Endothelial cell of umbilical vein (primary cell): ENCODE data around the gene CTSD. TPM values are rescaled to one million over a fixed set of nuclear protein-coding genes. Genes with fewer than 3 reads are reported as not detected.

Experiments
- BruUV-seq: library from RNA; stranded (reverse); fragments of 400-500 nt; replicated peaks from 2 replicates; lab custom pipeline; 2021; lab: Mats Ljungman, UMichigan
- CTCF ChIA-PET: fragments of 300-600, 350-600 bp; sonication (Branson Sonifier 250); formaldehyde crosslinking; loops from one replicate; lab custom pipeline; 2021; ENCODE audit warnings: antibody characterized with exemption, inconsistent platforms; lab: Charles Lee
- POLR2A ChIA-PET: fragments of 300-600, 350-600 bp; sonication (Branson Sonifier 250); formaldehyde crosslinking; loops from one replicate; lab custom pipeline; 2021; ENCODE audit warnings: antibody characterized with exemption, inconsistent platforms; lab: Charles Lee
- DNase-seq: peaks from one replicate; pipeline ENCODE4 v3.0.0-alpha.2; 2011; ENCODE audit warnings: low read depth, low spot score
- FAIRE-seq: peaks from 2 replicates; lab custom pipeline; 2011; peaks lifted over from hg19 to GRCh38; lab: Jason Lieb, UNC
- H2AFZ ChIP-seq: 2 replicates; pipeline ENCODE4 v1.6.0; 2012; ENCODE audit warnings: low read depth, low read length, control low read depth, inconsistent platforms
- H3K27ac ChIP-seq: 2 replicates; pipeline ENCODE4 v1.5.1; 2011; ENCODE audit warnings: low read depth, mild to moderate bottlenecking, control low read depth, low read length, moderate library complexity; ENCODE audit not compliant: insufficient read depth
- H3K27me3 ChIP-seq, 2 experiments: 2 replicates each; pipeline versions ENCODE4 v1.6.0 to v1.6.1; 2011; ENCODE audit warnings: low read length in 2 of 2, mixed read lengths in 1 of 2; ENCODE audit not compliant: control insufficient read depth in 2 of 2, insufficient read depth in 2 of 2
- H3K36me3 ChIP-seq, 2 experiments: 2 replicates in 1 of 2; 3 replicates in 1 of 2; pipeline ENCODE4 v1.5.1; 2011; ENCODE audit warnings: low read length in 2 of 2, mild to moderate bottlenecking in 1 of 2, moderate library complexity in 1 of 2; ENCODE audit not compliant: control insufficient read depth in 2 of 2, insufficient read depth in 2 of 2; ENCODE audit errors: extremely low read depth in 1 of 2
- H3K4me1 ChIP-seq: 3 replicates; pipeline ENCODE4 v1.5.1; 2011; ENCODE audit warnings: mild to moderate bottlenecking, low read length; ENCODE audit not compliant: control insufficient read depth, insufficient read depth; ENCODE audit errors: extremely low read depth
- H3K4me2 ChIP-seq: 2 replicates; pipeline ENCODE4 v1.6.1; 2011; ENCODE audit warnings: low read length, control low read depth, mixed read lengths; ENCODE audit not compliant: insufficient read depth
- H3K4me3 ChIP-seq, 3 experiments: fragments of 200-600 bp in 1 of 3; sonication (generic), shearing (Covaris generic) in 1 of 3; replicated peaks in 1 of 3; 2 replicates each; pipeline ENCODE4 v1.5.1; 2011 to 2016; ENCODE audit warnings: control low read depth in 3 of 3, low read length in 3 of 3, mild to moderate bottlenecking in 2 of 3, inconsistent platforms in 1 of 3, low read depth in 1 of 3, moderate library complexity in 1 of 3; ENCODE audit not compliant: insufficient read depth in 1 of 3
- H3K79me2 ChIP-seq: 2 replicates; pipeline ENCODE4 v1.6.0; 2012; ENCODE audit warnings: low read length, inconsistent platforms; ENCODE audit not compliant: control insufficient read depth, insufficient read depth
- H3K9ac ChIP-seq: replicated peaks from 2 replicates; pipeline ENCODE3; 2011; ENCODE audit warnings: low read length, control low read depth; ENCODE audit not compliant: insufficient read depth; ENCODE audit errors: extremely low read depth
- H3K9me1 ChIP-seq: replicated peaks from 3 replicates; pipeline ENCODE4 v1.6.0; 2011; ENCODE audit warnings: mild to moderate bottlenecking, low read length; ENCODE audit not compliant: control insufficient read depth, insufficient read depth; ENCODE audit errors: extremely low read depth
- H3K9me3 ChIP-seq: replicated peaks from 2 replicates; pipeline ENCODE4 v1.5.1; 2012; ENCODE audit warnings: low read length, inconsistent platforms; ENCODE audit not compliant: control insufficient read depth, insufficient read depth
- H4K20me1 ChIP-seq: replicated peaks from 2 replicates; pipeline ENCODE3; 2011; ENCODE audit warnings: mild to moderate bottlenecking, low read length; ENCODE audit not compliant: control insufficient read depth, insufficient read depth; ENCODE audit errors: extremely low read depth
- EZH2 ChIP-seq: IDR thresholded peaks from 2 replicates; pipeline ENCODE4 v1.6.1; 2012; ENCODE audit warnings: borderline replicate concordance, low read depth, mild to moderate bottlenecking, moderate library complexity, low read length, inconsistent platforms; ENCODE audit not compliant: severe bottlenecking
- FOS ChIP-seq: IDR thresholded peaks from 2 replicates; pipeline ENCODE4 v1.6.1; 2011; ENCODE audit warnings: mild to moderate bottlenecking, low read length, moderate library complexity, borderline replicate concordance; ENCODE audit not compliant: insufficient read depth
- GATA2 ChIP-seq: IDR thresholded peaks from 2 replicates; pipeline ENCODE4 v1.7.0; 2011; ENCODE audit warnings: low read depth, mild to moderate bottlenecking, moderate library complexity, mixed read lengths, low read length; ENCODE audit not compliant: insufficient read length, insufficient read depth
- JUN ChIP-seq: IDR thresholded peaks from 2 replicates; pipeline ENCODE4 v1.6.1; 2011; ENCODE audit warnings: borderline replicate concordance, low read depth; ENCODE audit not compliant: insufficient read length, insufficient read depth
- MAX ChIP-seq: IDR thresholded peaks from 2 replicates; pipeline ENCODE4 v1.6.1; 2011; ENCODE audit not compliant: insufficient read depth, insufficient read length
- dilution Hi-C: fragments of 300-500 bp; cut with MboI; formaldehyde crosslinking; loops from one replicate; pipeline ENCODE4 v1.15.0; 2019; ENCODE audit warnings: low sequenced_read_pairs; ENCODE audit not compliant: extremely low pct_ligation_motif_present
- intact Hi-C: fragments of 100-400 bp; cut with micrococcal nuclease; formaldehyde crosslinking; loops from one replicate; pipeline ENCODE4 v1.10.0; 2022
- polyA plus RNA-seq, 4 experiments: library from polyadenylated mRNA; depleted of rRNA in 3 of 4; stranded (reverse) in 3 of 4; unstranded in 1 of 4; fragments of >200 nt; gene quantifications; 2 replicates each; pipeline versions ENCODE4 v1.2.1 to v1.2.3, GENCODE V29; 2011 to 2012; ENCODE audit warnings: missing spikeins in 1 of 4
- total RNA-seq: library from RNA; stranded (reverse); gene quantifications from 2 replicates; pipeline ENCODE4 v1.2.3, GENCODE V29; 2021
- TF ChIP-seq, protein P1 (sequence below), 2 donors: IDR thresholded peaks; 1 replicate in 1 of 2; 2 replicates in 1 of 2; pipeline ENCODE4 v1.5.1; 2011; ENCODE audit warnings: low read length in 2 of 2, mild to moderate bottlenecking in 2 of 2, moderate library complexity in 2 of 2, control low read depth in 1 of 2, inconsistent platforms in 1 of 2, low read depth in 1 of 2; ENCODE audit not compliant: insufficient read depth in 1 of 2; ENCODE audit errors: extremely low read depth in 1 of 2

Gene CTSD
- total and polyA plus RNA-seq, 2 donors (not counting 3 experiments of a cell fraction or from before 2014, with no cell fraction given): 215 to 248 TPM

GRCh38 chr11:1779806-1780699 is 16.3 kb upstream of the CTSD start:
- ChIA-PET CTCF (interaction anchor here (1.4 kb wide), 1 partner anchor 28 kb away, joined by 3 read pairs; no protein-coding TSS in a partner anchor), POLR2A (no interaction called here)
- dilution Hi-C loops: no loop called here
- H3K4me1 ChIP-seq: no peaks in the 10 kb centered on the region
- DNase-seq (no peak), FAIRE-seq (no peak)
- no peak overlapping the region for H2AFZ ChIP-seq
- no peaks in the 10 kb centered on the region for H3K79me2 ChIP-seq
- H3K4me3 ChIP-seq: no peak overlapping the region
- no peak overlapping the region for H3K4me2 ChIP-seq
- H4K20me1 ChIP-seq: no peaks in the 10 kb centered on the region
- H3K9ac ChIP-seq: no peak overlapping the region
- no peaks in the 10 kb centered on the region for H3K9me1 ChIP-seq
- H3K9me3 ChIP-seq: no peaks in the 10 kb centered on the region
- H3K36me3 ChIP-seq: no peaks in the 10 kb centered on the region
- no TSS peak for BruUV-seq
- TF ChIP-seq MAX (no peak), FOS (no peak), EZH2 (no peak), GATA2 (no peak), JUN (no peak)
- TF ChIP-seq, protein P1, sequence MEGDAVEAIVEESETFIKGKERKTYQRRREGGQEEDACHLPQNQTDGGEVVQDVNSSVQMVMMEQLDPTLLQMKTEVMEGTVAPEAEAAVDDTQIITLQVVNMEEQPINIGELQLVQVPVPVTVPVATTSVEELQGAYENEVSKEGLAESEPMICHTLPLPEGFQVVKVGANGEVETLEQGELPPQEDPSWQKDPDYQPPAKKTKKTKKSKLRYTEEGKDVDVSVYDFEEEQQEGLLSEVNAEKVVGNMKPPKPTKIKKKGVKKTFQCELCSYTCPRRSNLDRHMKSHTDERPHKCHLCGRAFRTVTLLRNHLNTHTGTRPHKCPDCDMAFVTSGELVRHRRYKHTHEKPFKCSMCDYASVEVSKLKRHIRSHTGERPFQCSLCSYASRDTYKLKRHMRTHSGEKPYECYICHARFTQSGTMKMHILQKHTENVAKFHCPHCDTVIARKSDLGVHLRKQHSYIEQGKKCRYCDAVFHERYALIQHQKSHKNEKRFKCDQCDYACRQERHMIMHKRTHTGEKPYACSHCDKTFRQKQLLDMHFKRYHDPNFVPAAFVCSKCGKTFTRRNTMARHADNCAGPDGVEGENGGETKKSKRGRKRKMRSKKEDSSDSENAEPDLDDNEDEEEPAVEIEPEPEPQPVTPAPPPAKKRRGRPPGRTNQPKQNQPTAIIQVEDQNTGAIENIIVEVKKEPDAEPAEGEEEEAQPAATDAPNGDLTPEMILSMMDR (IDR thresholded peaks at IDR 0.05; ENCODE audit: extremely low read depth in 1 of 2, insufficient read depth in 1 of 2, low read depth in 1 of 2, low read length in 2 of 2): no peak
- intact Hi-C loops: no loop called here
- H3K27ac ChIP-seq: no peak overlapping the region
- H3K27me3 ChIP-seq: no peaks in the 10 kb centered on the region
